SK-N-SH treated with all-trans-retinoic acid at 6 μM for 48 hours (cell line): ENCODE measurements around the gene P2RY8.

Experiments
- ATAC-seq: fragments of 200-7000 bp; cut with Tn5 transposase; 3 replicates; pipeline ENCODE4 v1.9.1; 2020; ENCODE audit warnings: mild to moderate bottlenecking, moderate library complexity
- ARNTL ChIP-seq: fragments of 450-650 bp; formaldehyde crosslinking; IDR thresholded peaks from 2 replicates; pipeline ENCODE4 v1.5.0; 2020; ENCODE audit warnings: low read depth, mild to moderate bottlenecking, moderate library complexity, borderline replicate concordance
- BACH2 ChIP-seq: fragments of 250-450 bp; sonication (Bioruptor Pico); IDR thresholded peaks from 2 replicates; pipeline ENCODE4 v1.9.0; 2021; ENCODE audit warnings: mild to moderate bottlenecking, borderline replicate concordance
- CREB5 ChIP-seq: fragments of 250-450 bp; sonication (Bioruptor Pico); IDR thresholded peaks from 2 replicates; pipeline ENCODE4 v1.5.1; 2020; ENCODE audit warnings: low read depth, mild to moderate bottlenecking, moderate library complexity
- CSDC2 ChIP-seq: fragments of 250-450 bp; sonication (Bioruptor Pico); IDR thresholded peaks from 2 replicates; pipeline ENCODE4 v1.5.0; 2020; ENCODE audit warnings: mild to moderate bottlenecking, moderate library complexity
- CSRNP3 ChIP-seq: fragments of 250-450 bp; sonication (Bioruptor Pico); IDR thresholded peaks from 2 replicates; pipeline ENCODE4 v1.5.1; 2021; ENCODE audit warnings: mild to moderate bottlenecking, moderate library complexity
- ESRRG ChIP-seq: fragments of 250-450 bp; sonication (Bioruptor Pico); IDR thresholded peaks from 2 replicates; pipeline ENCODE4 v1.6.1; 2021; ENCODE audit warnings: mild to moderate bottlenecking
- ISL1 ChIP-seq: fragments of 250-450 bp; sonication (Bioruptor Pico); IDR thresholded peaks from 2 replicates; pipeline ENCODE4 v2.1.2; 2022; ENCODE audit warnings: mild to moderate bottlenecking, moderate library complexity
- PATZ1 ChIP-seq: fragments of 250-450 bp; sonication (Bioruptor Pico); IDR thresholded peaks from 2 replicates; pipeline ENCODE4 v1.8.0; 2020; ENCODE audit warnings: mild to moderate bottlenecking, moderate library complexity, borderline replicate concordance
- POU6F1 ChIP-seq: fragments of 250-450 bp; sonication (Bioruptor Pico); IDR thresholded peaks from 2 replicates; pipeline ENCODE4 v1.8.0; 2021; ENCODE audit warnings: low read depth, mild to moderate bottlenecking, moderate library complexity, borderline replicate concordance
- PPARA ChIP-seq: fragments of 250-450 bp; sonication (Bioruptor Pico); IDR thresholded peaks from 2 replicates; pipeline ENCODE4 v1.5.0; 2020; ENCODE audit warnings: mild to moderate bottlenecking, borderline replicate concordance
- RARB ChIP-seq: fragments of 250-450 bp; sonication (Bioruptor Pico); IDR thresholded peaks from 2 replicates; pipeline ENCODE4 v1.8.0; 2021; ENCODE audit warnings: mild to moderate bottlenecking, moderate library complexity
- TCF4 ChIP-seq: fragments of 250-450 bp; sonication (Bioruptor Pico); IDR thresholded peaks from 2 replicates; pipeline ENCODE4 v1.8.0; 2021; ENCODE audit warnings: mild to moderate bottlenecking, moderate library complexity, borderline replicate concordance
- TOX ChIP-seq: fragments of 250-450 bp; sonication (Bioruptor Pico); IDR thresholded peaks from 2 replicates; pipeline ENCODE4 v1.8.0; 2021; ENCODE audit warnings: mild to moderate bottlenecking, moderate library complexity, borderline replicate concordance
- TSHZ2 ChIP-seq: fragments of 250-450 bp; sonication (Bioruptor Pico); IDR thresholded peaks from 2 replicates; pipeline ENCODE4 v1.5.0; 2020; ENCODE audit warnings: mild to moderate bottlenecking, moderate library complexity
- ZC3H10 ChIP-seq: fragments of 250-450 bp; sonication (Bioruptor Pico); IDR thresholded peaks from 2 replicates; pipeline ENCODE4 v1.5.1; 2021; ENCODE audit warnings: mild to moderate bottlenecking, moderate library complexity
- ZFP3 ChIP-seq: fragments of 250-450 bp; sonication (Bioruptor Pico); IDR thresholded peaks from 2 replicates; pipeline ENCODE4 v1.5.0; 2020; ENCODE audit warnings: mild to moderate bottlenecking, moderate library complexity
- ZFP30 ChIP-seq: fragments of 450-650 bp; formaldehyde crosslinking; IDR thresholded peaks from 2 replicates; pipeline ENCODE4 v1.5.0; 2022; ENCODE audit warnings: mild to moderate bottlenecking, moderate library complexity
- ZNF565 ChIP-seq: fragments of 450-650 bp; formaldehyde crosslinking; conservative IDR thresholded peaks from 2 replicates; pipeline ENCODE4 v1.5.0; 2020; ENCODE audit warnings: low read depth, mild to moderate bottlenecking, moderate library complexity
- ZNF70 ChIP-seq: fragments of 450-650 bp; formaldehyde crosslinking; IDR thresholded peaks from 2 replicates; pipeline ENCODE4 v1.5.0; 2020; ENCODE audit warnings: mild to moderate bottlenecking, moderate library complexity
- ZNF8 ChIP-seq: fragments of 450-650 bp; formaldehyde crosslinking; IDR thresholded peaks from 2 replicates; pipeline ENCODE4 v1.5.0; 2020; ENCODE audit warnings: mild to moderate bottlenecking, moderate library complexity

P2RY8 gene

GRCh38 chrX:1537031-1537715 is at the start of gene P2RY8:
P2RY8 (minus strand) TSS chrX:1537185; CDS start chrX:1466558, 70,627 bp downstream.
- TF ChIP-seq PPARA (CRISPR knock-in tag): no peak
- no peak for TF ChIP-seq TSHZ2 (CRISPR knock-in tag)
- TF ChIP-seq ZNF70 (CRISPR knock-in tag): no peak
- TF ChIP-seq RARB (CRISPR knock-in tag): no peak
- TF ChIP-seq PATZ1 (CRISPR knock-in tag): no peak
- no peak for TF ChIP-seq ARNTL (CRISPR knock-in tag)
- no peak for TF ChIP-seq ZNF565 (CRISPR knock-in tag)
- no peak for TF ChIP-seq ZFP3 (CRISPR knock-in tag)
- no peak for TF ChIP-seq ZC3H10 (CRISPR knock-in tag)
- TF ChIP-seq ISL1 (CRISPR knock-in tag): no peak
- no peak for TF ChIP-seq CSRNP3 (CRISPR knock-in tag)
- no peak for TF ChIP-seq ESRRG (CRISPR knock-in tag)
- no peak for TF ChIP-seq ZNF8
- TF ChIP-seq TCF4 (CRISPR knock-in tag): no peak
- no peak for TF ChIP-seq ZFP30 (CRISPR knock-in tag)
- no peak for TF ChIP-seq POU6F1
- no peak for TF ChIP-seq CREB5 (CRISPR knock-in tag)
- peak; percentile 64 for ATAC-seq

GRCh38 chrX:1584237-1585011 is 47.4 kb upstream of the P2RY8 start:
- ATAC-seq: no peak
- TF ChIP-seq ISL1 (CRISPR knock-in tag): no peak
- no peak for TF ChIP-seq CSDC2 (CRISPR knock-in tag)
- no peak for TF ChIP-seq ARNTL (CRISPR knock-in tag)
- TF ChIP-seq TOX: no peak
- TF ChIP-seq TSHZ2 (CRISPR knock-in tag): no peak
- TF ChIP-seq CREB5 (CRISPR knock-in tag): no peak
- TF ChIP-seq PPARA (CRISPR knock-in tag): no peak
- no peak for TF ChIP-seq POU6F1
- TF ChIP-seq BACH2 (CRISPR knock-in tag): no peak
- no peak for TF ChIP-seq ZNF70 (CRISPR knock-in tag)
- TF ChIP-seq ZNF8: no peak
- no peak for TF ChIP-seq RARB (CRISPR knock-in tag)
- TF ChIP-seq ZNF565 (CRISPR knock-in tag): no peak
